Measurements from ENCODE around the gene SAMD1. TPM values are rescaled to one million over a fixed set of nuclear protein-coding genes. Genes with fewer than 3 reads are reported as not detected.

The SAMD1 gene
- polyA plus RNA-seq, 1 donor from 2014 or later = 2.8 TPM

GRCh38 chr19:14088634-14089411 is 1.7 kb downstream of the SAMD1 start:
- peaks cover 0 to 3% (median 1%) of the 10 kb centered on the region in 3 donors for H3K9me3 Mint-ChIP-seq

GRCh38 chr19:14086098-14086497 is 4.5 kb downstream of the SAMD1 start:
- no peaks in the 10 kb centered on the region for H3K36me3 Mint-ChIP-seq
- peaks cover 0 to 1% (median 0%) of the 10 kb centered on the region in 3 donors for H3K9me3 Mint-ChIP-seq
- H3K27ac Mint-ChIP-seq = peak overlapping the region in 1 of 3 donors; percentile 48
- peak overlapping the region in 1 of 4 donors; percentile 78 for H3K4me3 Mint-ChIP-seq
- H3K4me1 Mint-ChIP-seq = peaks cover 6 to 10% (median 7%) of the 10 kb centered on the region in 3 donors
- no peaks in the 10 kb centered on the region for H3K27me3 Mint-ChIP-seq

More at GRCh38 chr19:14088634-14089411, 1.7 kb downstream of the SAMD1 start:
- no peaks in the 10 kb centered on the region for H3K36me3 Mint-ChIP-seq
- peak overlapping the region; percentile 86 to 93 (median 92) for H3K4me3 Mint-ChIP-seq
- no peaks in the 10 kb centered on the region for H3K27me3 Mint-ChIP-seq
- peaks cover 8 to 16% (median 15%) of the 10 kb centered on the region in 3 donors for H3K4me1 Mint-ChIP-seq
- H3K27ac Mint-ChIP-seq = peak overlapping the region; percentile 95 to 97 (median 96)

- H3K4me3 Mint-ChIP-seq = peak within 1 kb of the TSS in 1 of 4 donors; percentile 78
- H3K4me1 Mint-ChIP-seq = peaks cover 9 to 11% (median 9%) of the 10 kb centered on the region in 3 donors
- peaks cover 0 to 1% (median 0%) of the 10 kb centered on the region in 3 donors for H3K9me3 Mint-ChIP-seq
- H3K36me3 Mint-ChIP-seq = no peaks in the 10 kb centered on the region
- peak within 1 kb of the TSS in 1 of 3 donors; percentile 48 for H3K27ac Mint-ChIP-seq
- H3K27me3 Mint-ChIP-seq = no peaks in the 10 kb centered on the region
Observed at GRCh38 chr19:14085309-14085995, 5.1 kb downstream of the SAMD1 start, which contains the start of gene C19orf67. TSS of gene C19orf67 (minus strand) at chr19:14085783. CDS start at chr19:14085627, 156 bp downstream.

GRCh38 chr19:14082675-14082960 is 7.9 kb downstream of the SAMD1 start:
- no peaks in the 10 kb centered on the region for H3K36me3 Mint-ChIP-seq
- peaks cover 4 to 7% (median 5%) of the 10 kb centered on the region in 3 donors for H3K4me1 Mint-ChIP-seq
- H3K27ac Mint-ChIP-seq = peak overlapping the region in 1 of 3 donors; percentile 68
- H3K9me3 Mint-ChIP-seq = peaks cover 0 to 1% (median 0%) of the 10 kb centered on the region in 3 donors
- peak overlapping the region in 3 of 4 donors; percentile 67 to 98 (median 87) for H3K4me3 Mint-ChIP-seq
- no peaks in the 10 kb centered on the region for H3K27me3 Mint-ChIP-seq

GRCh38 chr19:14081797-14082674 is 8.5 kb downstream of the SAMD1 start:
- Mint-ChIP-seq H3K9me3 (peaks cover 0 to 1% (median 0%) of the 10 kb centered on the region in 3 donors), H3K4me1 (peaks cover 4 to 7% (median 5%) of the 10 kb centered on the region in 3 donors), H3K4me3 (peak overlapping the region; percentile 87 to 98 (median 96)), H3K27ac (peak overlapping the region; percentile 87 to 96 (median 90)), H3K36me3 (no peaks in the 10 kb centered on the region), H3K27me3 (no peaks in the 10 kb centered on the region)

- Mint-ChIP-seq H3K4me3 (peak overlapping the region; percentile 87 to 98 (median 96)), H3K9me3 (peaks cover 0 to 1% (median 0%) of the 10 kb centered on the region in 3 donors), H3K36me3 (no peaks in the 10 kb centered on the region), H3K4me1 (peaks cover 4 to 9% (median 5%) of the 10 kb centered on the region in 3 donors), H3K27ac (peak overlapping the region; percentile 87 to 96 (median 90)), H3K27me3 (no peaks in the 10 kb centered on the region)
Observed at GRCh38 chr19:14080887-14081796, 9.4 kb downstream of the SAMD1 start.

GRCh38 chr19:14078411-14078810 is 12.1 kb downstream of the SAMD1 start:
- Mint-ChIP-seq H3K27me3 (no peaks in the 10 kb centered on the region), H3K9me3 (no peaks in the 10 kb centered on the region), H3K4me3 (peak overlapping the region in 2 of 4 donors; percentile 65 to 80), H3K36me3 (no peaks in the 10 kb centered on the region), H3K27ac (no peak overlapping the region), H3K4me1 (peaks cover 9 to 13% (median 10%) of the 10 kb centered on the region in 3 donors)

- peak overlapping the region in 2 of 3 donors; percentile 27 to 78 for H3K27ac Mint-ChIP-seq
- peak overlapping the region; percentile 85 to 97 (median 90) for H3K4me3 Mint-ChIP-seq
- no peaks in the 10 kb centered on the region for H3K9me3 Mint-ChIP-seq
- no peaks in the 10 kb centered on the region for H3K27me3 Mint-ChIP-seq
- H3K4me1 Mint-ChIP-seq = peaks cover 5 to 8% (median 5%) of the 10 kb centered on the region in 3 donors
- H3K36me3 Mint-ChIP-seq = peaks cover 1% of the 10 kb centered on the region
Observed at GRCh38 chr19:14073925-14074838, 16.4 kb downstream of the SAMD1 start.

GRCh38 chr19:14073261-14073924 is 17.2 kb downstream of the SAMD1 start:
- Mint-ChIP-seq H3K36me3 (peaks cover 1% of the 10 kb centered on the region), H3K9me3 (no peaks in the 10 kb centered on the region), H3K27me3 (no peaks in the 10 kb centered on the region), H3K4me1 (peaks cover 5 to 8% (median 5%) of the 10 kb centered on the region in 3 donors), H3K4me3 (peak overlapping the region; percentile 85 to 97 (median 90)), H3K27ac (peak overlapping the region in 1 of 3 donors; percentile 78)

GRCh38 chr19:14072535-14073260 is 17.9 kb downstream of the SAMD1 start, which contains the start of gene MISP3:
TSS of gene MISP3 (plus strand) at chr19:14072786. CDS start at chr19:14073310, 524 bp downstream.
- Mint-ChIP-seq H3K27ac (peak within 1 kb of the TSS in 1 of 3 donors; percentile 78), H3K4me3 (peak within 1 kb of the TSS; percentile 85 to 97 (median 90)), H3K4me1 (peaks cover 5% of the 10 kb centered on the region in 3 donors), H3K9me3 (no peaks in the 10 kb centered on the region), H3K27me3 (no peaks in the 10 kb centered on the region), H3K36me3 (peaks cover 1% of the 10 kb centered on the region)

GRCh38 chr19:14070268-14071050 is 20.1 kb downstream of the SAMD1 start:
- peaks cover 1% of the 10 kb centered on the region for H3K36me3 Mint-ChIP-seq
- H3K27ac Mint-ChIP-seq = no peak overlapping the region
- H3K4me1 Mint-ChIP-seq = peaks cover 4 to 5% (median 5%) of the 10 kb centered on the region in 3 donors
- H3K9me3 Mint-ChIP-seq = peaks cover 0 to 1% (median 0%) of the 10 kb centered on the region in 3 donors
- peaks cover 2% of the 10 kb centered on the region for H3K27me3 Mint-ChIP-seq
- peak overlapping the region in 1 of 4 donors; percentile 38 for H3K4me3 Mint-ChIP-seq
